Measurements from ENCODE around the gene TEKT5.

DNA sequence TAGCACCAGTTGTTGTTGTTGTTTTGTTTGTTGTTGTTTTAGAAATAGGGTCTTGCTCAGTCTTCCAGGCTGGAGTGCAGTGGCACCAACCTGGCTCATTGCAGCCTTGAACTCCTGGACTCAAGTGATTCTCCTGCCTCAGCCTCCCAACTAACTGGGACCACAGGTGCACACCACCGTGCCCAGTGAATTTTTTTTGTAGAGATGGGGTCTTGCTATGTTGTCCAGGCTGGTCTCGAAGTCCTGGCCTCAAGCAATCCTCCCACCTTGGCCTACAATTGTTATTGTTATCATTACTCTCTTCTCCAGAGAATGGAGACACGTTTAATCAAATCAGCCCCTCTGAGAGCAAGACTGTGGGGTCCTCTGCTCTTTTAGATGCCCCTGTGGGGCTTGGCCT, 71.7 kb downstream of the TEKT5 start:
- TF ChIP-seq GATA2 (IDR thresholded peaks at IDR 0.05; ENCODE audit: low read depth, low read length): no peak
- no peak for TF ChIP-seq GATA3 (IDR thresholded peaks at IDR 0.05; ENCODE audit: low read depth, low read length)

All from SH-SY5Y (cell line).